Natural killer cell treated with Interleukin-12 subunit alpha and Interleukin-12 subunit beta and Interleukin-15 and Interleukin-18, amount 100 ng/mL, for 72 hours (primary cell): ENCODE data around the gene GPR78. TPM values are rescaled to one million over a fixed set of nuclear protein-coding genes. Genes with fewer than 3 reads are reported as not detected.

Experiments
- ATAC-seq, 2 donors: fragments of 150-1000 bp; cut with Tn5 transposase in 1 of 2; sonication (Bioruptor Pico), chemical (Tn5 transposase) in 1 of 2; 2 replicates each; pipeline ENCODE4 v1.10.0; 2021
- DNase-seq: peaks from one replicate; pipeline ENCODE4 v3.0.0; 2022; ENCODE audit warnings: low spot score
- H3K27ac Mint-ChIP-seq, 2 donors: 1 replicate in 1 of 2; 2 replicates in 1 of 2; pipeline ENCODE4 v1.8.0; 2022; ENCODE audit warnings: mixed read lengths in 2 of 2, mild to moderate bottlenecking in 1 of 2, moderate library complexity in 1 of 2
- H3K27me3 Mint-ChIP-seq, 2 donors: 1 replicate in 1 of 2; 2 replicates in 1 of 2; pipeline ENCODE4 v1.8.0; 2022; ENCODE audit warnings: mixed read lengths in 2 of 2
- H3K36me3 Mint-ChIP-seq: one replicate; pipeline ENCODE4 v1.8.0; 2022; ENCODE audit warnings: mixed read lengths
- H3K4me1 Mint-ChIP-seq, 2 donors: 1 replicate in 1 of 2; 2 replicates in 1 of 2; pipeline ENCODE4 v1.8.0; 2022; ENCODE audit warnings: low read depth in 2 of 2, mixed read lengths in 2 of 2, mild to moderate bottlenecking in 1 of 2
- H3K4me3 Mint-ChIP-seq: one replicate; pipeline ENCODE4 v1.8.0; 2022; ENCODE audit warnings: mixed read lengths
- H3K9me3 Mint-ChIP-seq: 2 replicates; pipeline ENCODE4 v1.8.0; 2022; ENCODE audit warnings: mixed read lengths
- total RNA-seq, 2 donors: library from RNA; stranded (reverse); gene quantifications; one replicate each; pipeline ENCODE4 v1.2.3, GENCODE V29; 2022

GPR78 gene, protein sequence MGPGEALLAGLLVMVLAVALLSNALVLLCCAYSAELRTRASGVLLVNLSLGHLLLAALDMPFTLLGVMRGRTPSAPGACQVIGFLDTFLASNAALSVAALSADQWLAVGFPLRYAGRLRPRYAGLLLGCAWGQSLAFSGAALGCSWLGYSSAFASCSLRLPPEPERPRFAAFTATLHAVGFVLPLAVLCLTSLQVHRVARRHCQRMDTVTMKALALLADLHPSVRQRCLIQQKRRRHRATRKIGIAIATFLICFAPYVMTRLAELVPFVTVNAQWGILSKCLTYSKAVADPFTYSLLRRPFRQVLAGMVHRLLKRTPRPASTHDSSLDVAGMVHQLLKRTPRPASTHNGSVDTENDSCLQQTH
- not detected for total RNA-seq

DNA sequence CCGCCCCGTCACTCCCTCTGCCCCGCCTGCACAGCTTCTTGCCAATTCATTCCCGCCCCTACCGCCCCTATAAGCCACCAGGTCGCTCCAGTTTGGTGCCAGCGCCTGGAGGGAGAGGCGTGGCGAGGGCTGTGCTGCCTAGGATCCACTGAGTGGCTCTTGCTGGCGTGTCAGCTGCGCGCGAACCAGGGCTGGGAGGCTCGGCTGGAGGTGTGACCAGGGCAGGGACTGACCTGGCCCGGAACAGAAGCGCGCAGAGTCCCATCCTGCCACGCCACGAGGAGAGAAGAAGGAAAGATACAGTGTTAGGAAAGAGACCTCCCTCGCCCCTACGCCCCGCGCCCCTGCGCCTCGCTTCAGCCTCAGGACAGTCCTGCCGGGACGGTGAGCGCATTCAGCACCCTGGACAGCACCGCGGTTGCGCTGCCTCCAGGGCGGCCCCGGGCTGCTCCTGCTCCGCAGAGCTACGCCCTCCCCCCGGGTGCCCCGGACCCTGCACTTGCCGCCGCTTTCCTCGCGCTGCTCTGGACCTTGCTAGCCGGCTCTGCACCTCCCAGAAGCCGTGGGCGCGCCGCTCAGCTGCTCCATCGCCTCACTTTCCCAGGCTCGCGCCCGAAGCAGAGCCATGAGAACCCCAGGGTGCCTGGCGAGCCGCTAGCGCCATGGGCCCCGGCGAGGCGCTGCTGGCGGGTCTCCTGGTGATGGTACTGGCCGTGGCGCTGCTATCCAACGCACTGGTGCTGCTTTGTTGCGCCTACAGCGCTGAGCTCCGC lies at the start of gene GPR78:
GPR78 (plus strand) TSS at position 72 of the 773 bp plus-strand sequence; CDS start at position 663, 591 bp downstream.
- Mint-ChIP-seq H3K9me3 (no peaks in the 10 kb centered on the region), H3K4me3 (no peak within 1 kb of the TSS), H3K27ac (no peak within 1 kb of the TSS), H3K27me3 (peaks cover 24 to 27% of the 10 kb centered on the region in 2 donors), H3K4me1 (no peaks in the 10 kb centered on the region), H3K36me3 (no peaks in the 10 kb centered on the region)
- ATAC-seq (peak; percentile 65 to 67), DNase-seq (peak; percentile 61)

GRCh38 chr4:8532245-8532781 lies 47.9 kb upstream of the GPR78 start:
- no peak overlapping the region for H3K27ac Mint-ChIP-seq
- peaks cover 0 to 5% of the 10 kb centered on the region in 2 donors for H3K4me1 Mint-ChIP-seq
- no peak for ATAC-seq
- H3K4me3 Mint-ChIP-seq: no peak overlapping the region
- peaks cover 4 to 12% of the 10 kb centered on the region in 2 donors for H3K27me3 Mint-ChIP-seq
- no peaks in the 10 kb centered on the region for H3K36me3 Mint-ChIP-seq
- H3K9me3 Mint-ChIP-seq: no peaks in the 10 kb centered on the region
- no peak for DNase-seq

- peaks cover 8 to 12% of the 10 kb centered on the region in 2 donors for H3K27me3 Mint-ChIP-seq
- no peaks in the 10 kb centered on the region for H3K9me3 Mint-ChIP-seq
- H3K27ac Mint-ChIP-seq: no peak overlapping the region
- ATAC-seq (no peak), DNase-seq (no peak)
- H3K36me3 Mint-ChIP-seq: no peaks in the 10 kb centered on the region
- H3K4me1 Mint-ChIP-seq: peaks cover 0 to 6% of the 10 kb centered on the region in 2 donors
- H3K4me3 Mint-ChIP-seq: no peak overlapping the region
These were observed 46.8 kb upstream of the GPR78 start for GRCh38 chr4:8533274-8533865.

DNA sequence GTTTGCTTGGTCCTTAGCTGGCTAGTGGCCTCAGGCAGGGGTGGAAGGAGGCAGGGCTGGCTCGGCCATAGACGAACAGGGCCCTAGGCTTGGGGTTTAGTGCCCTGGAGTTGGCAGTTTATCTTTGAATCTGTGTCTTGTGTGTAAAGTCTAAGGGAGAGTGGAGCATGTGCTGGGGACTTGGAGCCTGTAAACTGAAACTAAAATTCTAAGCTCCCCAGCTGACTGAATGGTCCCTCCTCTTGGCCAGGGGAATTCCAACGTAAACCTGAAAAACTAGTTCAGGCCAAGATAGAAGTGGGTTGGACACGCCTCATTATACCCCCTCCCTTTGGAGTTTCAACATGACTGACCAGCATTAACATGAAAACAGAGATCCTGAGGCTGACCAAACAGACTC lies 46.1 kb upstream of the GPR78 start:
- H3K36me3 Mint-ChIP-seq: no peaks in the 10 kb centered on the region
- peaks cover 0 to 6% of the 10 kb centered on the region in 2 donors for H3K4me1 Mint-ChIP-seq
- no peak for DNase-seq
- H3K4me3 Mint-ChIP-seq: no peak overlapping the region
- ATAC-seq: peak; percentile 42 to 64
- peaks cover 7 to 8% of the 10 kb centered on the region in 2 donors for H3K27me3 Mint-ChIP-seq
- H3K27ac Mint-ChIP-seq: no peak overlapping the region
- no peaks in the 10 kb centered on the region for H3K9me3 Mint-ChIP-seq

DNA sequence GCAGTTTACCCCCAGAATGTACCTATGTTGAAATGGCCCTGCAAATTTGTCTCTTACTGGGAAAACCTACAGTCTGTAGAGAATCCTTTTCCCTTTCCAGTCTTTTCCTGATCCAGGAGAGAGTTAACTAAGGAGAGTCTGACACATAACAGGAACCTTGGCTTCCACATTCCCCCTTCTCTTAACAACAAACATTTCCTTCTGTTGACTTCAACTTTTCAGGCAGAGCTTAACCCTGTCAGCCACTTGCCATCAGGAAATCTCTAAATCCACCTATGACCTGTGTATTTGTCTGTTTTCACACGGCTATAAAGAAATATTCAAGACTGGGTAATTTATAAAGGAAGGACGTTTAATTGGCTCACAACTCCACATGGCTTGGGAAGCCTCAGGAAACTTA lies 45.6 kb upstream of the GPR78 start:
- no peak for ATAC-seq
- Mint-ChIP-seq H3K27me3 (peaks cover 7 to 8% of the 10 kb centered on the region in 2 donors), H3K4me1 (peaks cover 0 to 6% of the 10 kb centered on the region in 2 donors), H3K27ac (no peak overlapping the region), H3K4me3 (no peak overlapping the region), H3K9me3 (no peaks in the 10 kb centered on the region), H3K36me3 (no peaks in the 10 kb centered on the region)
- DNase-seq: no peak

DNA sequence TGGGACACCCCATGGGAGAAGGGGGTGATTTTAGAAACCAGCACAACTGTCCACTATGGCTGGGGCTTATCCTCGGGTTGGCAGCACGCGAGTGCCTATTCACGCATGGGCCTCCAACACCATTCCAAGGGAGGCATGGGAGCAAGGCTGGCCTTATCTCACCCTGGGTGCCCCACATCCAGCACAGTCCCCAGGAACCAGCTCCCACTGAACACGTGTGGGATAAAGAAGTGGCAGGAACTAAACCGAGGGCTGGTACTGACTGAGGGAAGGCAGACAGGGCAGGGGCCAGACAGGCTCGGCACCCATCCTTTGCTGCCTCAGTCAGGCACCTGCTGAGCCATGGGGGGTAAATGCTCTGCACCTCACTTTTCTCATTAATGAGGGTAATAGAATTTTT lies 43.7 kb upstream of the GPR78 start:
- Mint-ChIP-seq H3K36me3 (no peaks in the 10 kb centered on the region), H3K4me3 (no peak overlapping the region), H3K27ac (no peak overlapping the region), H3K9me3 (no peaks in the 10 kb centered on the region), H3K27me3 (peaks cover 0 to 8% of the 10 kb centered on the region in 2 donors), H3K4me1 (peaks cover 0 to 6% of the 10 kb centered on the region in 2 donors)
- ATAC-seq: no peak
- DNase-seq: no peak

DNA sequence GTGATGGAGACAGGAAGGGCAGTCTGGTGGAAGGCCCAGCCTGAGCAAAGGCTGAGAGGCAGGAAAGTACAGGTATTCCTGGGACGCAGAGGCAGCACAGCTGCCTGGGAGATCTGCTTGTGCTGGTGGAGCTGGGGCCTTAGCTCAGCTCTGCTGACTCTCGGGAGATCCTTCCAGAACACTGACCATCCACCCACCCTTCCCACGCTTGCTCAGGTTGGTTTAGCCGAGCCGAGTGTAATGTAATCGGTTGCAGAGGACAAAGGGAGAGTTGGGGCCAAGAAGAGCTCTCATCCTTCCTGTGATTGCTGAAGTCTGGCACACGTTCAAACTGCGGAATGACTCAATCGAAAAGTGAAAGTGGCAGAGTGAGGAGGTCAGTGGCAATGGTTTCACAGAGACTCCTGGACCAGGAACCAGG lies 43.1 kb upstream of the GPR78 start:
- H3K4me1 Mint-ChIP-seq: peaks cover 0 to 6% of the 10 kb centered on the region in 2 donors
- DNase-seq (no peak), ATAC-seq (no peak)
- H3K27me3 Mint-ChIP-seq: peaks cover 0 to 4% of the 10 kb centered on the region in 2 donors
- H3K9me3 Mint-ChIP-seq: no peaks in the 10 kb centered on the region
- H3K36me3 Mint-ChIP-seq: no peaks in the 10 kb centered on the region
- no peak overlapping the region for H3K27ac Mint-ChIP-seq
- no peak overlapping the region for H3K4me3 Mint-ChIP-seq

DNA sequence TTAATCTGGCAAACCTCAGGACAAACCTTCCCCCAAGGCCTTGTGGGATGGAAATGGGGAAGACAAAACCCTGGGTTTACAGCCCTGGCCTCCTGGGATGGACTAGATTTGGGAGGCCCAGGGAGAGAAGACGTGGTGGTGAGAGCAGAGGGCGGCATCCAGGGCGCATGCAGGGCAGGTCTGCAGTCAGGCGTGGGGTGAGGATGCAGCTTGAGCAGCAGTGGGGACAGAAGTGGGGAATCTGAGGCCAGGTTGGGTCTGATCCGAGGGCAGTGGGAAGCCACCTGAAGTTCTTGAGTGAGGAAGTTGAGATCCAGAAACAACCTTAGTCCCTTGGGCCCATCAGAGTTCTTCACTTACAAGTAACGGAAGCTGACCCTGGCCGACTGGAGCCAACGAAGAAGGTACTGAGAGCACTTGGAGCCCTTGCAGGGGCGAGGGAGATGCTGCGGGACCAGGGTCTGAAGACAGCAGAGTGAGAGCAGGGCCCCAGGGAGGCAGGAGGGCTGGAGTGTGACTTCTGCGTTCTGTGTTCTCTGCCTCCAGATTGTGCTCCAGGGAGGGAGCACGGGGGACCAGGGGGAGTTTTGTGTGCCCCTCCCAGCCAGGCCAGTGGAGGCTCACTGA lies 42.0 kb upstream of the GPR78 start:
- Mint-ChIP-seq H3K4me1 (peaks cover 0 to 6% of the 10 kb centered on the region in 2 donors), H3K4me3 (no peak overlapping the region), H3K27ac (no peak overlapping the region), H3K27me3 (peaks cover 0 to 4% of the 10 kb centered on the region in 2 donors), H3K9me3 (no peaks in the 10 kb centered on the region), H3K36me3 (no peaks in the 10 kb centered on the region)
- DNase-seq: no peak
- ATAC-seq: no peak

DNA sequence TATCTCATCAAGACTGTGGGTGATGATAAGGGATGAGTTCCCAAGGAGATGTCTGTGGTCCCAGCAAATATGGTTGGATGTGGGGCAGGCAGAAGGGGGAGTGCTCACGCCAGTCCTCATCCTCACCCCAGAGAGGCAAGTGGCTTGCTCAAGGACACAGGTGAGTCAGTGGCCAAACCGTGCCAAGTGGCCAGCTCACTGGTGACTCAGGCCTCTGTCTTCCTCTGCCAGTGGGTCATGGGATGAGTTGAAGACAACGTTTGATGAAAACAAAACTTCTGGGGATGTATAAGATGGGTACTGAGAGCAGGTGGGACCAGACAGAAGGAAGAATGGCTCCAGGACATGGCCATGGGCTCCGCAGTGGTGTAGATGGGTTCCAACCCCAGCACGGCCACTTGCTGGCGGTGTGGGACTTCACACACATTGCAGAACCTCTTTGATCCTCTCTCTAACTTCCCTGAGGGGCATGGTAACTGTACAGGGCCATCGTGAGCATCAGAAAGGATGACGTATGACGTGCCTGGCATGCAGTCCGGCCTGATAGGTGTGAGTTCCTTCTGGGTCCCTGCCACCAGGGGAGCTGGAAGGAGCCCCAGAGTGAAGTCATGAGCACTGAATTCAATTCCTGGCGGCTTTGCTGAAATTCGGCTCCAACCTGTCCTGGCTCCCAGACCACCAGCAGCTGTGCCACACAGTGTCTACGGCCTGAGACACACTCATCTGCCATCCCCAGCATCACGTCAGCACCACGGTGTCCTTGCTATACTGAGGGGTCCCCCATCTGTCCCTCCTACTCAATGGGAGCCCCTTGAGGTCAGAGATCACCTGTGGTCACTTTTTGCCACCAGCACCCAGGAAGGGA lies 41.3 kb upstream of the GPR78 start:
- Mint-ChIP-seq H3K27me3 (peaks cover 0 to 4% of the 10 kb centered on the region in 2 donors), H3K4me1 (peaks cover 0 to 6% of the 10 kb centered on the region in 2 donors), H3K27ac (no peak overlapping the region), H3K4me3 (no peak overlapping the region), H3K36me3 (no peaks in the 10 kb centered on the region), H3K9me3 (no peaks in the 10 kb centered on the region)
- no peak for DNase-seq
- no peak for ATAC-seq

DNA sequence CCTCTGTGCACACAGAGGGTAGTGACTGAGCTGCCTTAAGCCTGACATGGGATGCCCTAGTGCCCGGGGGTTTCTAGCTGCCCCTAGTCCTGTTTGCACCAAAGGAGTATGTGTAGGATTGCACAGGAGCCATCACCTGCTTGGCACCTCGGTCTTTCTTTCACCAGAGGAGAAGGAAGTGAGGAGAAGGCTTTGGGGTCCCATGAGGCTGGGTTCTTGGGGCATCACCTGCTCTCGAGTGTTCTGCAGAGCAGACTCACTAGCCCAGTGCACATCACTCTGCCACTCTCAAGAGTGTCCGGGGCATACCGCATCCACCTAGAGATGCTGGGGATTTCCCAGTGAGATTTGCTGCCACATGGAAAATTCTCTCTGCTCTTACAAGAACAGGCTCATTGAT lies 40.5 kb upstream of the GPR78 start:
- no peaks in the 10 kb centered on the region for H3K9me3 Mint-ChIP-seq
- H3K4me3 Mint-ChIP-seq: no peak overlapping the region
- no peaks in the 10 kb centered on the region for H3K36me3 Mint-ChIP-seq
- peaks cover 0 to 8% of the 10 kb centered on the region in 2 donors for H3K27me3 Mint-ChIP-seq
- no peak for DNase-seq
- no peak for ATAC-seq
- no peak overlapping the region for H3K27ac Mint-ChIP-seq
- peaks cover 0 to 3% of the 10 kb centered on the region in 2 donors for H3K4me1 Mint-ChIP-seq

DNA sequence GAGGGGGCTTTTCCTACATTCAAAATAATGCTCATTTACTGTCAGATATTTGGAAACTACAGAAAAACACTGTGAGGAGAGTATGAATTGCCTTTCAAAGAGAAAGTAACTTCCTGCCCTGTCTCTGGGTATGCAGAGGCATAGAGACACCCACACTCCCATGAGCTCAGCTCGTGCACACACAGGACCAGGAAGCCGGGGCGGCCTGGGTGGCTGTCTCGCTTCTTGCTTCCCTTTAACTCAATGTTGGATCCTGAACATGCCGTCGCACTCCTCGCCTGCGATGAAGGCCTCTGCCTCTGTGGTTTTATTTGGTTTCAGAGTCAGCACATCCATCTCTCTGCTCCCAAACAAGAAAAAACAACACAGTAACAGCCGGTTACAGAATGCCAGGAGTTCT lies 40.1 kb upstream of the GPR78 start:
- no peaks in the 10 kb centered on the region for H3K36me3 Mint-ChIP-seq

DNA sequence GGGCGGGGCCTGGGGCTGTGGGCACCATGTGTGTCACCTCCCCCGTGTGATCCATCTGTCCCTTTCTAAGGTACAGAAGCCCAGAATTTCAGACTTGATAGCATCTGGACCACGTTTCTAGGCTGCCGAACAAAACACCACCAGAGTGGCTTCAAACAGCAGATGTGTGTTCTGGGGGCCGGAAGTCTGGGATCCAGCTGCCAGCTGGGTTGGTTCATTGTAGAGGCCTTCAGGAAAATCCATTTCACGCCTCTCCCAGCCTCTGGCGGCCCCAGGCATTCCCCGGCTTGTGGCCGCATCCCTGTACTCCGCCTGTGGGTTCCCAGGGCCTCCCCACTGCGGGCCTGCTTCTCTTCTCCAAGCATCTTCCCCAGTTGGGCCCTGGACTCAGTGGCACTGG lies 39.6 kb upstream of the GPR78 start:
- Mint-ChIP-seq H3K4me3 (no peak overlapping the region), H3K36me3 (no peaks in the 10 kb centered on the region), H3K4me1 (peaks cover 0 to 3% of the 10 kb centered on the region in 2 donors), H3K27me3 (peaks cover 0 to 8% of the 10 kb centered on the region in 2 donors), H3K27ac (no peak overlapping the region), H3K9me3 (no peaks in the 10 kb centered on the region)
- no peak for ATAC-seq
- no peak for DNase-seq

More for the DNA sequence above, 40.1 kb upstream of the GPR78 start:
- H3K4me1 Mint-ChIP-seq: peaks cover 0 to 3% of the 10 kb centered on the region in 2 donors
- DNase-seq (no peak), ATAC-seq (no peak)
- H3K9me3 Mint-ChIP-seq: no peaks in the 10 kb centered on the region
- no peak overlapping the region for H3K27ac Mint-ChIP-seq
- no peak overlapping the region for H3K4me3 Mint-ChIP-seq
- H3K27me3 Mint-ChIP-seq: peaks cover 0 to 8% of the 10 kb centered on the region in 2 donors
